ENCODE data around the gene AGAP5.
"Not testable (repeated sequence)": the region's sequence is repeated elsewhere in the genome, so short reads cannot be mapped to it uniquely, and the experiment has no call there.

Gene AGAP5

DNA sequence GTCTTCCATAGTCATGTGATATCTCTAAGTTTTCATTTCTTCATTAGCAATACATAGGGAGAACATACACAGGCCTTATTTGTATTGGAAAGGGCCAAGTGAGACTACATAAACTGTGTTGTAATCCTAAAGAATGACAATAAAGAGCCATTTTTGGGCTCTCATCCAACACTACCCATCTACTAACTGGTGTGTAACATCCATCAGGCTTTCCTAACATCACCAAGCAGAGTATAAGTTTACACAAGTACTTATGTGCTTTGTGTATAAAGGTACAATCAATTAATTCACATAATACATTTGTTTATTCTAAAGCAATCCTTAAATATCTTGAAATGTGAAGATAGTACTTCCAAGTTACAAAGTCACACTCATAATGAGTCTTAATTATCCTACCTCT is 2.6 kb downstream of the AGAP5 start:
- not testable (repeated sequence) for H3K18ac ChIP-seq (ENCODE audit: low read length); H2AK5ac ChIP-seq (ENCODE audit: low read depth, low read length); H3K4me3 ChIP-seq (ENCODE audit: low read length in 2 of 2); H3K4ac ChIP-seq (ENCODE audit: low read length); H3K4me1 ChIP-seq (ENCODE audit: control insufficient read depth in 2 of 2, insufficient read depth in 1 of 2, low read depth in 1 of 2, low read length in 2 of 2); H3K23ac ChIP-seq (ENCODE audit: low read depth, low read length, poor library complexity); H3K4me2 ChIP-seq (ENCODE audit: insufficient read depth, low read length, poor library complexity, severe bottlenecking); H4K8ac ChIP-seq (ENCODE audit: low read depth, low read length); H3K9ac ChIP-seq (ENCODE audit: low read depth, low read length, poor library complexity); H2BK5ac ChIP-seq (ENCODE audit: low read length); H2BK120ac ChIP-seq (ENCODE audit: low read depth, low read length); H3K79me1 ChIP-seq (ENCODE audit: low read depth, low read length); H2BK15ac ChIP-seq (ENCODE audit: low read length); DNase-seq (ENCODE audit: low spot score); H3K36me3 ChIP-seq (replicated peaks in 1 of 2; ENCODE audit: control insufficient read depth in 2 of 2, insufficient read depth in 2 of 2, low read length in 2 of 2); H3K27ac ChIP-seq (replicated peaks; ENCODE audit: low read length); H2BK12ac ChIP-seq (ENCODE audit: low read length); H3K9me3 ChIP-seq (replicated peaks in 1 of 2; ENCODE audit: control insufficient read depth in 2 of 2, insufficient read depth in 1 of 2, low read depth in 1 of 2, low read length in 2 of 2); H2AFZ ChIP-seq (ENCODE audit: low read length); H3K27me3 ChIP-seq (ENCODE audit: control insufficient read depth in 3 of 3, insufficient read depth in 3 of 3, low read depth in 1 of 3, low read length in 3 of 3); H4K91ac ChIP-seq (ENCODE audit: low read depth, low read length, poor library complexity); H3K14ac ChIP-seq (ENCODE audit: low read length)

DNA sequence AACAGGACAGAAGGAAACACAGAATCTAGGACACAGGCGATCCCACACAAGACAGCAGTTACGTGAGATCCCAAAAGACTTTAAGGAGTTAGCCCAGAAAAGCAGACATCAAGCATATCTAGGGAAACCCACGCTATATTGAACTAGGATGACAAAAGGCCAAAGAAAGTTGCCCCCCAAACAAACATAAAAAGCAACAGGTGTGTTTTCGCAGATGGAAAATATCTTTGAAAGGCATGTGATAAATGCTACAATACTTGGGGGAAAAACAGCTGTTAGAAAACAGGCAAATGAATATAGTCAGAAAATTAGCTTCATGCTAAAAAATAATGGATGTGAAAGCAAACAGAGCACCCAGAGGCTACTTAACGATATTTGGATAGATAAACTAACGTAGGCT is 7.2 kb downstream of the AGAP5 start:
- H3K4ac ChIP-seq (ENCODE audit: low read length); H2AK5ac ChIP-seq (ENCODE audit: low read depth, low read length); H3K27ac ChIP-seq (replicated peaks; ENCODE audit: low read length); H3K4me2 ChIP-seq (ENCODE audit: insufficient read depth, low read length, poor library complexity, severe bottlenecking); H4K91ac ChIP-seq (ENCODE audit: low read depth, low read length, poor library complexity); H3K23ac ChIP-seq (ENCODE audit: low read depth, low read length, poor library complexity); H2BK5ac ChIP-seq (ENCODE audit: low read length); H2BK15ac ChIP-seq (ENCODE audit: low read length); H3K9me3 ChIP-seq (replicated peaks in 1 of 2; ENCODE audit: control insufficient read depth in 2 of 2, insufficient read depth in 1 of 2, low read depth in 1 of 2, low read length in 2 of 2); H2AFZ ChIP-seq (ENCODE audit: low read length); H3K79me1 ChIP-seq (ENCODE audit: low read depth, low read length); H2BK12ac ChIP-seq (ENCODE audit: low read length); H3K36me3 ChIP-seq (replicated peaks in 1 of 2; ENCODE audit: control insufficient read depth in 2 of 2, insufficient read depth in 2 of 2, low read length in 2 of 2); H3K14ac ChIP-seq (ENCODE audit: low read length); H3K4me1 ChIP-seq (ENCODE audit: control insufficient read depth in 2 of 2, insufficient read depth in 1 of 2, low read depth in 1 of 2, low read length in 2 of 2); H4K8ac ChIP-seq (ENCODE audit: low read depth, low read length); H3K18ac ChIP-seq (ENCODE audit: low read length); DNase-seq (ENCODE audit: low spot score); H3K9ac ChIP-seq (ENCODE audit: low read depth, low read length, poor library complexity); H3K27me3 ChIP-seq (ENCODE audit: control insufficient read depth in 3 of 3, insufficient read depth in 3 of 3, low read depth in 1 of 3, low read length in 3 of 3); H3K4me3 ChIP-seq (ENCODE audit: low read length in 2 of 2); H2BK120ac ChIP-seq (ENCODE audit: low read depth, low read length): not testable (repeated sequence)
- WGBS, 2 donors (ENCODE audit: extremely low coverage in 2 of 2, insufficient read length in 2 of 2, insufficient replicate concordance in 1 of 2), result no CpG with 5 or more reads among the region's 6 CpGs

DNA sequence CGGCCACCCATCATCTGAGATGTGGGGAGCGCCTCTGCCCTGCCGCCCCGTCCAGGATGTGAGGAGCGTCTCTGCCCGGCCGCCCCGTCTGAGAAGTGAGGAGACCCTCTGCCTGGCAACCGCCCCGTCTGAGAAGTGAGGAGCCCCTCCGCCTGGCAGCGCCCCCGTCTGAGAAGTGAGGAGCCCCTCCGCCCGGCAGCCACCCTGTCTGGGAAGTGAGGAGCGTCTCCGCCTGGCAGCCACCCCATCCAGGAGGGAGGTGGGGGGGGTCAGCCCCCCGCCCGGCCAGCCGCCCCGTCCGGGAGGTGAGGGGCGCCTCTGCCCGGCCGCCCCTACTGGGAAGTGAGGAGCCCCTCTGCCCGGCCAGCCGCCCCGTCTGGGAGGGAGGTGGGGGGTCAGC is 8.3 kb downstream of the AGAP5 start:
- WGBS, 2 donors (ENCODE audit: extremely low coverage in 2 of 2, insufficient read length in 2 of 2, insufficient replicate concordance in 1 of 2), result no CpG with 5 or more reads among the region's 28 CpGs
- H3K14ac ChIP-seq (ENCODE audit: low read length); H3K4ac ChIP-seq (ENCODE audit: low read length); H4K8ac ChIP-seq (ENCODE audit: low read depth, low read length); H3K36me3 ChIP-seq (replicated peaks in 1 of 2; ENCODE audit: control insufficient read depth in 2 of 2, insufficient read depth in 2 of 2, low read length in 2 of 2); H3K27me3 ChIP-seq (ENCODE audit: control insufficient read depth in 3 of 3, insufficient read depth in 3 of 3, low read depth in 1 of 3, low read length in 3 of 3); H2AFZ ChIP-seq (ENCODE audit: low read length); H2BK120ac ChIP-seq (ENCODE audit: low read depth, low read length); H3K79me1 ChIP-seq (ENCODE audit: low read depth, low read length); H3K4me3 ChIP-seq (ENCODE audit: low read length in 2 of 2); H3K18ac ChIP-seq (ENCODE audit: low read length); H4K91ac ChIP-seq (ENCODE audit: low read depth, low read length, poor library complexity); H2BK12ac ChIP-seq (ENCODE audit: low read length); H3K4me1 ChIP-seq (ENCODE audit: control insufficient read depth in 2 of 2, insufficient read depth in 1 of 2, low read depth in 1 of 2, low read length in 2 of 2); H3K9me3 ChIP-seq (replicated peaks in 1 of 2; ENCODE audit: control insufficient read depth in 2 of 2, insufficient read depth in 1 of 2, low read depth in 1 of 2, low read length in 2 of 2); H3K9ac ChIP-seq (ENCODE audit: low read depth, low read length, poor library complexity); H3K27ac ChIP-seq (replicated peaks; ENCODE audit: low read length); H2BK15ac ChIP-seq (ENCODE audit: low read length); H2AK5ac ChIP-seq (ENCODE audit: low read depth, low read length); H2BK5ac ChIP-seq (ENCODE audit: low read length); DNase-seq (ENCODE audit: low spot score); H3K23ac ChIP-seq (ENCODE audit: low read depth, low read length, poor library complexity); H3K4me2 ChIP-seq (ENCODE audit: insufficient read depth, low read length, poor library complexity, severe bottlenecking): not testable (repeated sequence)

DNA sequence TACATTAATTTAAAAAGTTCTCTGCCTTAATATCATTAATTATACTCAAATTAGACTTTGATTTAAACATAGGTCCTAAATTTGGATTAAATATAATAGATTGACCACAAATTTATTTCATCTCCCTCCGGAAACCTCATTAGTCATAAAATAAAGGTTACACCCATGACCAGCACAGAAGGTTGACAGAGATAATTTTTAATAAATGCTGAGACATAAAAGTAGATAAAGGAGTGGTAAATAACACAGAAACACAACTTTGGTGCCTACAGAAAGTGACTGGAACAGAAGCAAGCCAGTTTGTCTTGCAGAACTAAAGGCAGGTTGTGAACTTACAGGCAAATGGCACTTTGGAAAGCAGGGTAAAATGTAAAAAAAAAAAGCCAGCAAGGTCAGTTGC is 10.3 kb downstream of the AGAP5 start:
- not testable (repeated sequence) for H3K9me3 ChIP-seq (replicated peaks in 1 of 2; ENCODE audit: control insufficient read depth in 2 of 2, insufficient read depth in 1 of 2, low read depth in 1 of 2, low read length in 2 of 2); H2AK5ac ChIP-seq (ENCODE audit: low read depth, low read length); H2BK15ac ChIP-seq (ENCODE audit: low read length); H3K18ac ChIP-seq (ENCODE audit: low read length); H2BK120ac ChIP-seq (ENCODE audit: low read depth, low read length); H2AFZ ChIP-seq (ENCODE audit: low read length); H3K14ac ChIP-seq (ENCODE audit: low read length); H2BK12ac ChIP-seq (ENCODE audit: low read length); H3K4me1 ChIP-seq (ENCODE audit: control insufficient read depth in 2 of 2, insufficient read depth in 1 of 2, low read depth in 1 of 2, low read length in 2 of 2); DNase-seq (ENCODE audit: low spot score); H3K79me1 ChIP-seq (ENCODE audit: low read depth, low read length); H3K36me3 ChIP-seq (replicated peaks in 1 of 2; ENCODE audit: control insufficient read depth in 2 of 2, insufficient read depth in 2 of 2, low read length in 2 of 2); H3K4me2 ChIP-seq (ENCODE audit: insufficient read depth, low read length, poor library complexity, severe bottlenecking); H3K4me3 ChIP-seq (ENCODE audit: low read length in 2 of 2); H3K27ac ChIP-seq (replicated peaks; ENCODE audit: low read length); H3K27me3 ChIP-seq (ENCODE audit: control insufficient read depth in 3 of 3, insufficient read depth in 3 of 3, low read depth in 1 of 3, low read length in 3 of 3); H3K4ac ChIP-seq (ENCODE audit: low read length); H3K23ac ChIP-seq (ENCODE audit: low read depth, low read length, poor library complexity); H4K8ac ChIP-seq (ENCODE audit: low read depth, low read length); H3K9ac ChIP-seq (ENCODE audit: low read depth, low read length, poor library complexity); H4K91ac ChIP-seq (ENCODE audit: low read depth, low read length, poor library complexity); H2BK5ac ChIP-seq (ENCODE audit: low read length)
- no CpG with 5 or more reads among the region's 1 CpG for WGBS, 2 donors (ENCODE audit: extremely low coverage in 2 of 2, insufficient read length in 2 of 2, insufficient replicate concordance in 1 of 2)

Data from neuronal stem cell (in vitro differentiated cells).